ENCODE data around the gene PLCB1. TPM values are rescaled to one million over a fixed set of nuclear protein-coding genes. Genes with fewer than 3 reads are reported as not detected.
"Not testable (repeated sequence)": the region's sequence is repeated elsewhere in the genome, so short reads cannot be mapped to it uniquely, and the experiment has no call there.

The PLCB1 gene
- total and polyA plus RNA-seq, 4 donors, result 1.6 to 43.8 (median 6.1) TPM

GRCh38 chr20:8642247-8642646, 510.2 kb downstream of the PLCB1 start:
- Histone ChIP-seq H3K36me3 (ENCODE audit: control insufficient read depth in 4 of 4, insufficient read depth in 4 of 4, low read length in 4 of 4) (no peaks in the 10 kb centered on the region), H3K9me3 (ENCODE audit: control insufficient read depth in 4 of 4, insufficient read depth in 3 of 4, low read length in 3 of 4) (no peaks in the 10 kb centered on the region), H3K27ac (ENCODE audit: low read depth in 1 of 2, low read length in 1 of 2) (no peak overlapping the region), H3K4me3 (no peak overlapping the region), H3K9ac (ENCODE audit: insufficient read depth in 1 of 2, low read length in 2 of 2) (no peak overlapping the region), H3K27me3 (ENCODE audit: control insufficient read depth in 3 of 3, insufficient read depth in 3 of 3, low read length in 2 of 3) (no peaks in the 10 kb centered on the region), H3K4me1 (ENCODE audit: control insufficient read depth in 5 of 5, insufficient read depth in 5 of 5, low read length in 5 of 5) (peaks cover 0 to 2% (median 0%) of the 10 kb centered on the region in 5 donors)
- no peak for TF ChIP-seq CTCF (IDR thresholded peaks at IDR 0.05; ENCODE audit: control extremely low read depth, extremely low read depth)
- ATAC-seq (ENCODE audit: insufficient read depth, low FRiP score) (no peak), DNase-seq (no peak)
- 89 to 95% methylated on average over 1 of the region's 1 CpG for WGBS, 2 donors

- H3K4me1 ChIP-seq (ENCODE audit: control insufficient read depth in 5 of 5, insufficient read depth in 5 of 5, low read length in 5 of 5); H3K9me3 ChIP-seq (ENCODE audit: control insufficient read depth in 4 of 4, insufficient read depth in 3 of 4, low read length in 3 of 4); H3K27ac ChIP-seq (ENCODE audit: low read depth in 1 of 2, low read length in 1 of 2); H3K36me3 ChIP-seq (ENCODE audit: control insufficient read depth in 4 of 4, insufficient read depth in 4 of 4, low read length in 4 of 4); H3K4me3 ChIP-seq; ATAC-seq (ENCODE audit: insufficient read depth, low FRiP score); DNase-seq; H3K27me3 ChIP-seq (ENCODE audit: control insufficient read depth in 3 of 3, insufficient read depth in 3 of 3, low read length in 2 of 3); H3K9ac ChIP-seq (ENCODE audit: insufficient read depth in 1 of 2, low read length in 2 of 2): not testable (repeated sequence)
- 97 to 99% methylated on average over 9 to 13 of the region's 30 CpGs for WGBS, 2 donors
These were observed 512.4 kb downstream of the PLCB1 start for GRCh38 chr20:8644468-8644867.

- no peak overlapping the region for H3K9ac ChIP-seq (ENCODE audit: insufficient read depth in 1 of 2, low read length in 2 of 2)
- 96 to 97% methylated on average over 1 of the region's 1 CpG for WGBS, 2 donors
- no peak overlapping the region for H3K4me3 ChIP-seq
- H3K36me3 ChIP-seq (ENCODE audit: control insufficient read depth in 4 of 4, insufficient read depth in 4 of 4, low read length in 4 of 4), result no peaks in the 10 kb centered on the region
- peaks cover 0 to 6% (median 0%) of the 10 kb centered on the region in 5 donors for H3K4me1 ChIP-seq (ENCODE audit: control insufficient read depth in 5 of 5, insufficient read depth in 5 of 5, low read length in 5 of 5)
- ATAC-seq (ENCODE audit: insufficient read depth, low FRiP score) (no peak), DNase-seq (no peak)
- no peak for TF ChIP-seq CTCF (IDR thresholded peaks at IDR 0.05; ENCODE audit: control extremely low read depth, extremely low read depth)
- peak overlapping the region in 1 of 2 donors; percentile 21 for H3K27ac ChIP-seq (ENCODE audit: low read depth in 1 of 2, low read length in 1 of 2)
- no peaks in the 10 kb centered on the region for H3K27me3 ChIP-seq (ENCODE audit: control insufficient read depth in 3 of 3, insufficient read depth in 3 of 3, low read length in 2 of 3)
- no peaks in the 10 kb centered on the region for H3K9me3 ChIP-seq (ENCODE audit: control insufficient read depth in 4 of 4, insufficient read depth in 3 of 4, low read length in 3 of 4)
These were observed 513.3 kb downstream of the PLCB1 start for GRCh38 chr20:8645326-8645725.

- DNase-seq, result peak in 1 of 3 donors; percentile 15
- no peak for ATAC-seq (ENCODE audit: insufficient read depth, low FRiP score)
- Histone ChIP-seq H3K4me1 (ENCODE audit: control insufficient read depth in 5 of 5, insufficient read depth in 5 of 5, low read length in 5 of 5) (peaks cover 0 to 6% (median 0%) of the 10 kb centered on the region in 5 donors), H3K36me3 (ENCODE audit: control insufficient read depth in 4 of 4, insufficient read depth in 4 of 4, low read length in 4 of 4) (no peaks in the 10 kb centered on the region), H3K9ac (ENCODE audit: insufficient read depth in 1 of 2, low read length in 2 of 2) (no peak overlapping the region), H3K9me3 (ENCODE audit: control insufficient read depth in 4 of 4, insufficient read depth in 3 of 4, low read length in 3 of 4) (no peaks in the 10 kb centered on the region), H3K4me3 (no peak overlapping the region), H3K27me3 (ENCODE audit: control insufficient read depth in 3 of 3, insufficient read depth in 3 of 3, low read length in 2 of 3) (no peaks in the 10 kb centered on the region), H3K27ac (ENCODE audit: low read depth in 1 of 2, low read length in 1 of 2) (peak overlapping the region in 1 of 2 donors; percentile 53)
- 62 to 64% methylated on average over 4 of the region's 4 CpGs for WGBS, 2 donors
- no peak for TF ChIP-seq CTCF (IDR thresholded peaks at IDR 0.05; ENCODE audit: control extremely low read depth, extremely low read depth)
These were observed 514.0 kb downstream of the PLCB1 start for GRCh38 chr20:8646033-8646441.
